Ishikawa (cell line): Measurements from ENCODE around the gene ETV3.

Source experiments
- CREB1 ChIP-seq: IDR thresholded peaks from 2 replicates; pipeline ENCODE4 v1.6.1; 2012; ENCODE audit warnings: low read depth
- EGR1 ChIP-seq: IDR thresholded peaks from 2 replicates; pipeline ENCODE4 v1.6.1; 2012
- EP300 ChIP-seq: IDR thresholded peaks from 2 replicates; pipeline ENCODE4 v1.6.1; 2012; ENCODE audit warnings: borderline replicate concordance
- NFIC ChIP-seq: IDR thresholded peaks from 2 replicates; pipeline ENCODE4 v1.6.1; 2012
- RAD21 ChIP-seq: IDR thresholded peaks from 2 replicates; pipeline ENCODE4 v1.6.1; 2012; ENCODE audit warnings: low read depth
- ZBTB7A ChIP-seq: IDR thresholded peaks from 2 replicates; pipeline ENCODE4 v1.6.1; 2012; ENCODE audit warnings: low read depth
- TF ChIP-seq, protein P1 (sequence below): IDR thresholded peaks from 2 replicates; pipeline ENCODE4 v1.6.1; 2012; ENCODE audit warnings: low read depth, mild to moderate bottlenecking

DNA sequence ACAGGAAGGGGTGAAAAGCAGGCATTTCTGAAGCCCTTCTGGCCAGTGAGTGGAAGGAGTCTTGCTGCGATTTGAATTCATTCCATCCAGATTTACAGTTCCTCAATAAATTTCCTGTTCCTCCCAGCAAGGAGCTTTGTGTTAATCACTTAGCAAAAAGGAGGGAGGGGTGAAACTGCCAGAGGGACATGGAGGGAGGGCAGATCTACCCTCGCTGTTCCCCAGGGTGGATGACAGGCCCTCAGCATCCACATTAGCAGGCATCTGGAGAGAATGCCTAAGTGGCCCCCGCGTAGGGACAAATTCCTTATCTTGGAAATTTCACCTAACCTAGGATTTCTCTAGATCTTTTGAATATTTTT, 1.2 kb downstream of the ETV3 start:
- TF ChIP-seq EGR1 (no peak), CREB1 (no peak), EP300 (no peak), ZBTB7A (no peak), RAD21 (no peak), NFIC (no peak)
- TF ChIP-seq, protein P1, sequence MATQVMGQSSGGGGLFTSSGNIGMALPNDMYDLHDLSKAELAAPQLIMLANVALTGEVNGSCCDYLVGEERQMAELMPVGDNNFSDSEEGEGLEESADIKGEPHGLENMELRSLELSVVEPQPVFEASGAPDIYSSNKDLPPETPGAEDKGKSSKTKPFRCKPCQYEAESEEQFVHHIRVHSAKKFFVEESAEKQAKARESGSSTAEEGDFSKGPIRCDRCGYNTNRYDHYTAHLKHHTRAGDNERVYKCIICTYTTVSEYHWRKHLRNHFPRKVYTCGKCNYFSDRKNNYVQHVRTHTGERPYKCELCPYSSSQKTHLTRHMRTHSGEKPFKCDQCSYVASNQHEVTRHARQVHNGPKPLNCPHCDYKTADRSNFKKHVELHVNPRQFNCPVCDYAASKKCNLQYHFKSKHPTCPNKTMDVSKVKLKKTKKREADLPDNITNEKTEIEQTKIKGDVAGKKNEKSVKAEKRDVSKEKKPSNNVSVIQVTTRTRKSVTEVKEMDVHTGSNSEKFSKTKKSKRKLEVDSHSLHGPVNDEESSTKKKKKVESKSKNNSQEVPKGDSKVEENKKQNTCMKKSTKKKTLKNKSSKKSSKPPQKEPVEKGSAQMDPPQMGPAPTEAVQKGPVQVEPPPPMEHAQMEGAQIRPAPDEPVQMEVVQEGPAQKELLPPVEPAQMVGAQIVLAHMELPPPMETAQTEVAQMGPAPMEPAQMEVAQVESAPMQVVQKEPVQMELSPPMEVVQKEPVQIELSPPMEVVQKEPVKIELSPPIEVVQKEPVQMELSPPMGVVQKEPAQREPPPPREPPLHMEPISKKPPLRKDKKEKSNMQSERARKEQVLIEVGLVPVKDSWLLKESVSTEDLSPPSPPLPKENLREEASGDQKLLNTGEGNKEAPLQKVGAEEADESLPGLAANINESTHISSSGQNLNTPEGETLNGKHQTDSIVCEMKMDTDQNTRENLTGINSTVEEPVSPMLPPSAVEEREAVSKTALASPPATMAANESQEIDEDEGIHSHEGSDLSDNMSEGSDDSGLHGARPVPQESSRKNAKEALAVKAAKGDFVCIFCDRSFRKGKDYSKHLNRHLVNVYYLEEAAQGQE, result no peak
